ENCODE data around the gene ZNF212.

- TF ChIP-seq SALL2 (tag by site-specific recombination; IDR thresholded peaks at IDR 0.05; ENCODE audit: borderline replicate concordance), result no peak
- no peak for TF ChIP-seq ZSCAN30 (tag by site-specific recombination; IDR thresholded peaks at IDR 0.05)
These were observed 43.9 kb downstream of the ZNF212 start for GRCh38 chr7:149283321-149283720.

Measured in HEK293 (cell line).